Smooth muscle cell (in vitro differentiated cells): ENCODE measurements around the gene ACAA1. TPM values are rescaled to one million over a fixed set of nuclear protein-coding genes. Genes with fewer than 3 reads are reported as not detected.
"Not testable (repeated sequence)": the region's sequence is repeated elsewhere in the genome, so short reads cannot be mapped to it uniquely, and the experiment has no call there.

Experiments
- DNase-seq: peaks from one replicate; lab custom pipeline; 2025; ENCODE audit not compliant: unreplicated experiment; lab: John Stamatoyannopoulos, UW
- H2AFZ ChIP-seq: fragments of 200-600 bp; sonication (generic); 2 replicates; pipeline ENCODE4 v1.6.0; 2016; ENCODE audit warnings: antibody characterized with exemption, low read depth, mild to moderate bottlenecking
- H3F3A ChIP-seq: fragments of 200-600 bp; sonication (generic); 2 replicates; pipeline ENCODE4 v1.6.0; 2017; ENCODE audit warnings: antibody characterized with exemption, low read depth
- H3K27ac ChIP-seq: fragments of 200-600 bp; sonication (generic); 2 replicates; pipeline ENCODE4 v1.5.1; 2016; ENCODE audit warnings: low read depth, mild to moderate bottlenecking
- H3K27me3 ChIP-seq: fragments of 200-600 bp; sonication (generic); 2 replicates; pipeline ENCODE4 v1.6.1; 2016; ENCODE audit warnings: low read depth, mild to moderate bottlenecking
- H3K36me3 ChIP-seq: fragments of 200-600 bp; sonication (generic); 2 replicates; pipeline ENCODE4 v1.5.1; 2016; ENCODE audit warnings: low read depth
- H3K4me1 ChIP-seq: fragments of 200-600 bp; sonication (generic); 2 replicates; pipeline ENCODE4 v1.5.1; 2016; ENCODE audit warnings: low read depth
- H3K4me2 ChIP-seq: fragments of 200-600 bp; sonication (generic); 2 replicates; pipeline ENCODE4 v1.6.0; 2016; ENCODE audit warnings: mild to moderate bottlenecking
- H3K4me3 ChIP-seq: fragments of 200-600 bp; sonication (generic); 2 replicates; pipeline ENCODE4 v1.5.1; 2016; ENCODE audit warnings: mild to moderate bottlenecking
- H3K79me2 ChIP-seq: fragments of 200-600 bp; sonication (generic); 2 replicates; pipeline ENCODE4 v1.6.0; 2016; ENCODE audit warnings: low read depth, mild to moderate bottlenecking
- H3K9ac ChIP-seq: fragments of 200-600 bp; sonication (generic); 2 replicates; pipeline ENCODE4 v1.6.0; 2016; ENCODE audit warnings: low read depth
- H3K9me3 ChIP-seq: fragments of 200-600 bp; sonication (generic); replicated peaks from 2 replicates; pipeline ENCODE4 v1.5.1; 2016; ENCODE audit warnings: low read depth
- H4K20me1 ChIP-seq: fragments of 200-600 bp; sonication (generic); 2 replicates; pipeline ENCODE4 v1.6.0; 2016; ENCODE audit warnings: low read depth
- WGBS: methylation state at CpG from one replicate; pipeline ENCODE4 v1.1.7; 2016; ENCODE audit warnings: low lambda C conversion rate; 5-methylcytosine and 5-hydroxymethylcytosine counted together
- polyA plus RNA-seq: library from polyadenylated mRNA; unstranded; fragments of >200 nt; fragmentation: Nextera tagmentation; extraction: Ambion mirVana; gene quantifications from 2 replicates; pipeline ENCODE4 v1.2.1, GENCODE V29; 2016
- total RNA-seq: library from RNA; depleted of rRNA; stranded (reverse); fragments of >200 nt; gene quantifications from 2 replicates; pipeline ENCODE4 v1.2.3, GENCODE V29; 2014
- TF ChIP-seq, protein P1 (sequence below): fragments of 200-600 bp; sonication (generic); IDR thresholded peaks from 2 replicates; pipeline ENCODE4 v1.5.1; 2017; ENCODE audit warnings: borderline replicate concordance, mild to moderate bottlenecking, antibody characterized with exemption; ENCODE audit not compliant: insufficient read depth, poor library complexity, severe bottlenecking

The ACAA1 gene
- total and polyA plus RNA-seq, 2 experiments from 2014 or later, result 22.7 to 41.8 TPM

DNA sequence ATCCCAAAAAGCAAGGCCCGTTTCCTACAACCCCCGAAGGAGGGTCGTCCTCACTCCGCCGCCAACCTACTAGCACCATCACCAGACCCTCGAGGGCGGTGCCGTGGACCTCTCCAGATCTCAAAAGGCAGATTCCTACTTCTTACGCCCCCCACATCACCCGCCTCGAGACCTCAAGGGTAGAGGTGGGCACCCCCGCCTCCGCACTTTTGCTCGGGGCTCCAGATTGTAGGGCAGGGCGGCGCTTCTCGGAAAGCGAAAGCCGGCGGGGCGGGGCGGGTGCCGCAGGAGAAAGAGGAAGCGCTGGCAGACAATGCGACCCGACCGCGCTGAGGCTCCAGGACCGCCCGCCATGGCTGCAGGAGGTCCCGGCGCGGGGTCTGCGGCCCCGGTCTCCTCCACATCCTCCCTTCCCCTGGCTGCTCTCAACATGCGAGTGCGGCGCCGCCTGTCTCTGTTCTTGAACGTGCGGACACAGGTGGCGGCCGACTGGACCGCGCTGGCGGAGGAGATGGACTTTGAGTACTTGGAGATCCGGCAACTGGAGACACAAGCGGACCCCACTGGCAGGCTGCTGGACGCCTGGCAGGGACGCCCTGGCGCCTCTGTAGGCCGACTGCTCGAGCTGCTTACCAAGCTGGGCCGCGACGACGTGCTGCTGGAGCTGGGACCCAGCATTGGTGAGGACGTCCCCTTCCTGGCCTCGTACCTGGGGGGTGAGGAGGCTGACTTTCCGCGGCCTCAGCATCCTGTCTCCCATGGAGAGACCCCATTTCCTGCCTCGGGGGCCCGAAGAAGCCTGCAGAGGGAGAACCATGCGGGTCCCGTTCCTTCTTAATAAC lies 1.6 kb upstream of the ACAA1 start, which contains the start of gene MYD88:
TSS of gene MYD88 (plus strand) at position 313 of the 842 bp plus-strand sequence. CDS start at position 353, 40 bp downstream.
- WGBS, result 3% methylated on average over 65 of the region's 65 CpGs
- Histone ChIP-seq H3K4me1 (peaks cover 27% of the 10 kb centered on the region), H3K9ac (peak within 1 kb of the TSS; percentile 77), H3F3A (peaks cover 4% of the 10 kb centered on the region), H2AFZ (peak within 1 kb of the TSS; percentile 98), H3K4me3 (peak within 1 kb of the TSS; percentile 80), H3K36me3 (no peaks in the 10 kb centered on the region), H3K79me2 (peaks cover 36% of the 10 kb centered on the region), H3K9me3 (no peaks in the 10 kb centered on the region), H3K27me3 (no peaks in the 10 kb centered on the region), H3K4me2 (peak within 1 kb of the TSS; percentile 88), H3K27ac (peak within 1 kb of the TSS; percentile 86), H4K20me1 (peaks cover 25% of the 10 kb centered on the region)
- TF ChIP-seq, protein P1, sequence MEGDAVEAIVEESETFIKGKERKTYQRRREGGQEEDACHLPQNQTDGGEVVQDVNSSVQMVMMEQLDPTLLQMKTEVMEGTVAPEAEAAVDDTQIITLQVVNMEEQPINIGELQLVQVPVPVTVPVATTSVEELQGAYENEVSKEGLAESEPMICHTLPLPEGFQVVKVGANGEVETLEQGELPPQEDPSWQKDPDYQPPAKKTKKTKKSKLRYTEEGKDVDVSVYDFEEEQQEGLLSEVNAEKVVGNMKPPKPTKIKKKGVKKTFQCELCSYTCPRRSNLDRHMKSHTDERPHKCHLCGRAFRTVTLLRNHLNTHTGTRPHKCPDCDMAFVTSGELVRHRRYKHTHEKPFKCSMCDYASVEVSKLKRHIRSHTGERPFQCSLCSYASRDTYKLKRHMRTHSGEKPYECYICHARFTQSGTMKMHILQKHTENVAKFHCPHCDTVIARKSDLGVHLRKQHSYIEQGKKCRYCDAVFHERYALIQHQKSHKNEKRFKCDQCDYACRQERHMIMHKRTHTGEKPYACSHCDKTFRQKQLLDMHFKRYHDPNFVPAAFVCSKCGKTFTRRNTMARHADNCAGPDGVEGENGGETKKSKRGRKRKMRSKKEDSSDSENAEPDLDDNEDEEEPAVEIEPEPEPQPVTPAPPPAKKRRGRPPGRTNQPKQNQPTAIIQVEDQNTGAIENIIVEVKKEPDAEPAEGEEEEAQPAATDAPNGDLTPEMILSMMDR, result no peak
- peak; percentile 66 for DNase-seq

DNA sequence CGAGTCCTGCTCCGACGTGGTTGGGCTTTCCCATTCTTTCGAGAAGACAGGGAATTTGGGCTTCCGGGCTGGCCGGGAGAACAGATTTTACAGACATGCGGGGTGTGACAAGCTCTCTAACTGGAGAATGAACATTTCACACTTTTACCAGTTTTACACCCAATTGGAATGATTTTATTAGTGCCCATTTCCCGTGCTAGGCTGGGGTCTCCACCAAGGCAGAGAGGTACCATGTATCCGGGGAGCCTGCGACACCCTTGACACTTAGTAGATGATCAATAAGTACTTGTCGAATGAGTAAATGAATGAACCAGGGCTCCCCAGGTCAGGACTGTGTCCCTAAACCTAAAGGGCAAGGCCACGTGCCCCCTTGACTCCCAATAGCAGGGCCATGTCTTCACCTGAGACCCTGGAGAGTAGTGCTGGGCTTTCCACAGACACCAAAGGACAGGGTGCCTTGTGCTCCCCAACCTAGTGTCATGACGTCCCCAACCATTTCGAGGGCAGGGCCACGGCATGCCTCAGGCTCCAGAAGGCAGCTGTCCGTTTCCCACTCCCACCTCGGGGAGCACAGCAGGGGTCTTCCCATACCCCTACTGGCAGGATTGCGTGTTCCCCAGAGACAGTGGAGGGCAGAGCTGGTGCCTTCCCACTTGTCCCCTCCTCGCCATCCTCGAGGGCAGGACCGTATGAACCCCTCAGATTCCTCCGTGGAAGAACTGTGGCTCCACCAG lies 855 bp upstream of the ACAA1 start:
- H3K4me1 ChIP-seq, result peaks cover 27% of the 10 kb centered on the region
- peak overlapping the region; percentile 88 for H3K4me2 ChIP-seq
- H3K9ac ChIP-seq, result peak overlapping the region; percentile 77
- no peaks in the 10 kb centered on the region for H3K27me3 ChIP-seq
- peaks cover 33% of the 10 kb centered on the region for H4K20me1 ChIP-seq
- H3K36me3 ChIP-seq, result no peaks in the 10 kb centered on the region
- no peak for DNase-seq
- H3K9me3 ChIP-seq, result no peaks in the 10 kb centered on the region
- peak overlapping the region; percentile 86 for H3K27ac ChIP-seq
- TF ChIP-seq, protein P1, result peak; percentile 28
- 23% methylated on average over 22 of the region's 22 CpGs for WGBS
- peaks cover 36% of the 10 kb centered on the region for H3K79me2 ChIP-seq
- peak overlapping the region; percentile 98 for H2AFZ ChIP-seq
- peaks cover 4% of the 10 kb centered on the region for H3F3A ChIP-seq
- H3K4me3 ChIP-seq, result peak overlapping the region; percentile 80

DNA sequence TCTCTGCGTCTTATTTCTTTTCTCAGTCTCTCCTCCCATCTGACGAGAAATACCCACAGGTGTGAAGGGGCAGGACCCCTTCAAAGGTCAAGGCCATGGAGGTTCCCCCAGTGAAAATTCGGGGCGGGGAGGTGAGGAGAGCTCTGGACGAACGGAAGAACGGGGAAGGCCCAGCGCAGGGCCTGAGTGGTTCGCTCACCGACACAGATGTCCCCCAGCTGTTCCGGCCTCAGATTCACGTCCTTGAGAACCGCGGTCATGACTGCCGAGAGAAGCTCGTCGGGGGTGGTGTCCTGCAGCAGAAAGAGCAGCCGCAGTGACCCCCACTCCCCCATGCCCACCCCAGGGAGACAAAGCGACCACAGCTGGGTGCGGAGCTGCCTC lies 542 bp downstream of the ACAA1 start:
- H3K36me3 ChIP-seq, result no peaks in the 10 kb centered on the region
- no peaks in the 10 kb centered on the region for H3K27me3 ChIP-seq
- H3K27ac ChIP-seq, result peak overlapping the region; percentile 8
- no peaks in the 10 kb centered on the region for H3K9me3 ChIP-seq
- TF ChIP-seq, protein P1, result no peak
- peaks cover 36% of the 10 kb centered on the region for H3K79me2 ChIP-seq
- H4K20me1 ChIP-seq, result peaks cover 43% of the 10 kb centered on the region
- peak overlapping the region; percentile 95 for H3K4me2 ChIP-seq
- no peak for DNase-seq
- H3K9ac ChIP-seq, result peak overlapping the region; percentile 65
- 1% methylated on average over 20 of the region's 20 CpGs for WGBS
- peaks cover 4% of the 10 kb centered on the region for H3F3A ChIP-seq
- peak overlapping the region; percentile 80 for H3K4me3 ChIP-seq
- H2AFZ ChIP-seq, result peak overlapping the region; percentile 88
- H3K4me1 ChIP-seq, result peaks cover 27% of the 10 kb centered on the region

DNA sequence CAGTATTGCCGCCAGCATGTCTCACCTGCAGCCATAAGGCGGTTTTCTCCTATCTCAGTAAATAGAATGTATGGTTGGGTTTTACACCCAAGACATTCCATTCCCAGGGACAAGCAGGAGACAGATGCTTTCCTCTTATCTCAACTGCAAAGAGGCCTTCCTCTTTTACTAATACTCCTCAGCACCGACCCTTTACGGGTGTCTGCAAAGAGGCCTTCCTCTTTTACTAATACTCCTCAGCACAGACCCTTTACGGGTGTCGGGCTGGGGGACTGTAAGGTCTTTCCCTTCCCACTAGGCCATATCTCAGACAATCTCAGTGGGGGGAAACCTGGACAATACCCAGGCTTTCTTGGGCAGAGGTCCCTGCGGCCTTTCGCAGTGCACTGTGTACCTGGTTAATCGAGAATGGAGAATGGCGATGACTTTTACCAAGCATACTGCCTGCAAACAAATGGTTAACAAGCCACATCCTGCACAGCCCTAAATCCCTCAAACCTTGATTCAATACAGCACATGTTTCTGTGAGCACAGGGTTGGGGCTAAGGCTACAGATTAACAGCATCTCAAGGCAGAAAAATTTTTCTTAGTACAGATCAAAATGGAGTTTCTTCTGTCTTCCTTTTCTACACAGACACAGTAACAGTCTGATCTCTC lies 1.2 kb downstream of the ACAA1 start:
- not testable (repeated sequence) for H3K27me3 ChIP-seq, H3F3A ChIP-seq, H3K9me3 ChIP-seq, DNase-seq, H3K36me3 ChIP-seq
- peak overlapping the region; percentile 95 for H3K4me2 ChIP-seq
- H4K20me1 ChIP-seq, result peaks cover 48% of the 10 kb centered on the region
- H3K79me2 ChIP-seq, result peaks cover 36% of the 10 kb centered on the region
- peak overlapping the region; percentile 65 for H3K9ac ChIP-seq
- peak overlapping the region; percentile 8 for H3K27ac ChIP-seq
- peaks cover 27% of the 10 kb centered on the region for H3K4me1 ChIP-seq
- WGBS, result 55% methylated on average over 10 of the region's 10 CpGs
- peak overlapping the region; percentile 80 for H3K4me3 ChIP-seq
- peak overlapping the region; percentile 88 for H2AFZ ChIP-seq

DNA sequence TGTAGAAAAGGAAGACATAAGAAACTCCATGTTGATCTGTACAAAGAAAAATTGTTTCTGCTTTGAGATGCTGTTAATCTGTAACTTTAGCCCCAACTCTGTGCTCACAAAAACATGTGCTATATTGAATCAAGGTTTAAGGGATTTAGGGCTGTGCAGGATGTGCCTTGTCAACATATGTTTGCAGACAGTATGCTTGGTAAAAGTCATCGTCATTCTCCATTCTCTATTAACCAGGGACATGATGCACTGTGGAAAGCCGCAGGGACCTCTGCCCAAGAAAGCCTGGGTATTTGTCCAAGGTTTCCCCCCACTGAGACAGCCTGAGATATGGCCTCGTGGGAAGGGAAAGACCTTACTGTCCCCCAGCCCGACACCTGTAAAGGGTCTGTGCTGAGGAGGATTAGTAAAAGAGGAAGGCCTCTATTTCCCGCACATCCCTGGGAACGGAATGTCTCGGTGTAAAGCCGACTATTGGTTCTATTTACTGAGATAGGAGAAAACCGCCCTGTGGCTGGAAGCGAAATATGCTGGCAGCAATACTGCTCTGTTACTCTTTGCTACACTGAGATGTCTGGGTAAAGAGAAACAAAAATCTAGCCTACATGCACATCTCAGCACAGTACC lies 2.3 kb downstream of the ACAA1 start:
- not testable (repeated sequence) for H3K36me3 ChIP-seq, H3F3A ChIP-seq, H3K9me3 ChIP-seq, DNase-seq, H3K27ac ChIP-seq, H3K9ac ChIP-seq, H3K27me3 ChIP-seq, H2AFZ ChIP-seq, H3K4me2 ChIP-seq
- Histone ChIP-seq H3K4me3 (peak overlapping the region; percentile 80), H3K79me2 (peaks cover 29% of the 10 kb centered on the region), H3K4me1 (peaks cover 26% of the 10 kb centered on the region), H4K20me1 (peaks cover 59% of the 10 kb centered on the region)
- WGBS, result 96% methylated on average over 10 of the region's 10 CpGs
